HG02938 (cell line): ENCODE results near the gene SPDEF.

Source experiments
- ATAC-seq: cut with Tn5 transposase; IDR thresholded peaks from one replicate; pipeline ENCODE4 v1.9.1; 2021; ENCODE audit warnings: mild to moderate bottlenecking, moderate library complexity; ENCODE audit not compliant: unreplicated experiment

SPDEF gene

DNA sequence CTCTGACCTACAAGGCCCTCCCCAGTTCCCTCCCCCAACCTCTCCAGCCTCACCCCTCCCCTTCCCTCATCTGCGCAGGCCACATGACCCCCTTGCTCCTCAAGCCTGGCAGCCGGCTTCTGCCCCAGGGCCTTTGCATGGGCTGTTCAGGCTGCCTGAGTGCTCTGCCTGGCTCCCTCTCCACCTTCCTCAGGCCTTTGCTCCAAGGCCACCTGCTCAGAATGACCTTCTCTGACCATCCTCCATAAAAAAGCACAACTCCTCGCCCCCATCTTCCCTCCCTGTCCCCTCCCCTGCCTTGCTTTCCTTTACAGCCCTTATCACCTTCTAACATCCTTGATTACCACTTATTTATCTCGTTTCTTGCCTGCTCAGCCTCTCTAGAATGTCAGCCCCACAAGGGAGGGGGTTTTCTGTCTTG lies 38.7 kb downstream of the SPDEF start:
- no peak for ATAC-seq

DNA sequence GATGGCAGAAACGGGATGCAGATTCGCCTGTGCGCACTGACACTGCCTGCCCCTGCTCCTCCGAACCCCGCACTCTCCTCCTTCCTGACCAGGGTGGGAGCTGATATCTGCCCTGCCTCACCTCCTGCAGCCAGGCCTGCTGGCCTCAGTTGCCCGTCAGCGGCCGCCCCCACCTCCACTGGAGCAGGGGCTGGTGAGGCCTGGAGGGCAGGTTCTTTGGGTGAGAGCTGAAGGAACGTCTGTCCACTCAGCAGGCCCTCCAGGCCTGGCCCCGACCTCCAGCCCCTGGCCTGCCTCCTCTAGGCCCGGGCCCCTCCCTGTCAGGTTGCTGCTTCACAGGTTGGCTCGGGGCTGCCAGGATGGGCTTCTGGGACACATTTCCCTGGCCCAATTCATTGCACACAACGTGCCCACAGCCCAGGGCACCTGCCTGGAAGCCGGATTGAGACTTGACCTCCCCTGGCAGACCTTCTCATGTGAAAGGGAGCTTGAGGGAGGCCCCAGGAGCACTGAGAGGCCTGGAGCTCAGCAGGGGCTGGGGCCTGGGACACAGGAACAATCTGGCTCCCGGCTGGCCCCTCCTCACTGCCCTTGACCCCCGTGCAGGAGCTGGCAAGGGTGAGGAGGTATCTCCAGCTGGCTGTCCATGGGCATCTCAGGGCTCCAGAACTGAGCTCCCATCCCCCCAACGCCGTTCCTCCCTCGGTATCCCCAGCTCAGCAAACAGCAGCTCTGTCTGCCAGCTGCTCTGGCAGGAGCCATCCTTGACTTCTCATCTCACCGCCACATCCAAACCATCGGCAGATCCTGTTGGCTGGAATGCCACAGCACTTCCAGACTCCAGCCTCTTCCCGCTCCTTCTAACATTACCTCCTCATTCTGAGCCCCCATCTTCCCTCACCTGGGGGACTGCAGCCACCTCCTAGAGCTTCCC lies 39.5 kb downstream of the SPDEF start:
- ATAC-seq = no peak

DNA sequence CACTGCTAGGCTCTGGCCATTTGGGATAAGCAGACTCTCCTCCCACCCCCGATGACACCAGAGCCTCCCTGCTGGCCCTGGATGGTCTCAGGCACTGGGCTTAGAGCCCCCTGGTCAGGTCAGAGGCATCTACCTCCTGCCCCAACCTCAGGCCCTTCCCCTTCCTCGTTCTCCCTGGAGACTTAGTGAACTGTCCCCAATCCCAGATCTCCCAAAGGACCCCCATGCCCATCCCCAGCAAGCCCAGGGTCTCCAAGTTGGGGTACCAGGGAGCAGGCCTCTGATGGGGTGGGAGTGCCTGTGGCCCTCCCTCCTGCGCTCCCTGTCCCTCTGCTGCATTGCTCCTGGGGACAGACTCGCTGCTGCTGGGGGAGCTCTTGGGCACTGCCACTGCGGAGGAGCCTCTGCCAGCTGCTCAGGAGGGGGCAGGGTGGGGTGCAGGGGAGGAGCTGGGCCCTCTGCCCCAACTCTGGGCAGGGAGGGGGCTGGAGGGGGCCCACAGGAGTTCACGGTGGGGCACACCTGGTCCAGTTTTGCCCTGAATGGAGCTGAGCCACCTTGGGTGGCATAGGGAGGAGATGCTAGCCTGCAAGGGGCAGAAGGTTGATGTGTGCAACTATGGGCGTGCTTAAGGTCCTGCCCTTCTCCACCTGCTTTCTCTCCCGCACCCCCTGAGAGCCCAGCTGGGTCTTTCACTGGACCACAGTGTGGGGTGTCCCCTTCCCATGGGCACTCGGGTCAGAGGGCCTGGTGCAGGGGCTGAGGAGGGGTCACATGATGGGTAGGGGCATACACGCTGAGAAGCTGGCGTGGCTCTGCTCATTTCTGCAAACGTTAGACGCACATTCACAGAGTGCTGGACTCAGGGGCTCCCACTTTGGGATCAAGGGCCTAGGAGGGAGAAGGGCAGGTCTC lies 40.4 kb downstream of the SPDEF start:
- ATAC-seq = no peak

DNA sequence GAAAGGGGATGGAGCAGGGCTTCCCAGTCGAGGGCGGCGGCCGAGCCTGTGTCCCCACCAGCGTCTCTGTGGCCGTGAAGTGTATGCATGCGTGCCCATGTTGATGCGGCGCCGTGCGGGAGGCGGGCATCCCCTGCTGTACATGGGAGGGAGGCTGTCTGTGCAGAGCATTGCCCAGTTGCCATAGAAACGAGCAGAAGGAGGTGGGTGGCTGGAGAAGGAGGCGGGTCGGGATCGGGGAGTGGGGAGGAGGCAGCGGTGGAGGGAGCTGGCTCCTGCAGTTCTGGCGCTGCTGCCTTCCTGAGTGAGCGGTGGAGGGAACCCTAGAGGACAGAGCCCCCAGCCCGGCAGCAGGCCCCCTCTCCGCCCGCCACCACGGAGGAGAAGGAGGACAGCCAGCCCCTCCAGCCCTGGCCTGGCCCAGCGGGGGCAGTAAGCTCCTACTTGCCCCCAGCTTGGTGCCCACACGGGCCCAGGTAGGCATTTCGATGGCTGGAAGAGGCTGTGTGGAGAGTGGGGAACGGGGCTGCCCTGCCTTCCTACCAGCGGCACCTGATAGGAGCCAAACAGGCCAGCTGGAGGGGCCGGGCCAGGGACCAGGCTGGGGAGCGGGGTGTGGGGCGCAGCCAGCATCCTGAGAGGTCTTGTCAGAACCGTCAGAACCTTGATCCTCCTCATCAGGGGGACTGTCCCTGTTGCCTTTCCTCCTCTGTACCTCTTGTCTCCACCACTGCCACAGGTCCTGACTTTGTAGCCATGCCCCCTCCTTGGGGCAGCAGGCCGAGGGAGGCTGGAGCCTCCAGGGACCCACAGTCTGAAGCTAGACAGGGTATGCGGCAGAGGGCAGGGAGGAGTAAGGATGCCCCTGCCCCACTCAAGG lies 41.3 kb downstream of the SPDEF start:
- no peak for ATAC-seq

DNA sequence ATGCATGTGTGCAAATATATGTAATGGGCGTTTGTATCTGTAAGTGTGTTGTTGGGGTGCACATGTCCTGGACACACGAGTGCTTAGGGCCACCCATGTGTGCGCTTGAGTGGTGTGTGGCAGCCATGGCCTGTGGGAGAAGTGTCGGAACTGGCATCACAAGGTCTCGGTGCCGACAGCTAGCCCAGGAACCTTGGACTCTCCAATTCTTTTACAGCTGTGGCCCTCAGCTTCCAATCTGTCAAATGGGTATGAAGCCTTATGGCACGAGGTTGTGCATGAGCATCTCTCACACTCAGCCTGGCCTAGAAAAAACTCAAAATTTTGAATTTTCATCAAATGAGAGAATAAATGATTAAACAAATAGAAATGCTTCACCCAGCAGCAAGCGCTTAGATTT lies 42.0 kb downstream of the SPDEF start:
- ATAC-seq = no peak

DNA sequence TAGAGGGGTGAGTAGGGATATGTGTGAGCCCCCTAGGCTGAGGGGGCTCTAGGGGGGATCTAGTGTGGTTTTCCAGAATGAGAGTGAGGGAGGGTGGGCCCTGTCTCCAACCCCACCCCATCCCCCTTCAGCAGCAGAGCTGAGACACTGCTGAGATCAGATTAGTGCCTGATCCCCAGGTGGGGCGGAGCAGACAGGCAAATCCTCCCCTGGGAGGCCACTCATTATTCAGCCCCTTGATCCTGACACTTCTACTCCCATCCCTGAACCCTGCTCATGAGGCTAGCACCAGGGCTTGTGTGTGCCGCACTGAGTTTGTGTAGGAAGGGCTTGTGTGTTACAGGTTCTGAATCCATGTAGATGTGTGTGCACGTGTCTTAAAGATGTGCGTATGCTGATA lies 42.5 kb downstream of the SPDEF start:
- no peak for ATAC-seq

DNA sequence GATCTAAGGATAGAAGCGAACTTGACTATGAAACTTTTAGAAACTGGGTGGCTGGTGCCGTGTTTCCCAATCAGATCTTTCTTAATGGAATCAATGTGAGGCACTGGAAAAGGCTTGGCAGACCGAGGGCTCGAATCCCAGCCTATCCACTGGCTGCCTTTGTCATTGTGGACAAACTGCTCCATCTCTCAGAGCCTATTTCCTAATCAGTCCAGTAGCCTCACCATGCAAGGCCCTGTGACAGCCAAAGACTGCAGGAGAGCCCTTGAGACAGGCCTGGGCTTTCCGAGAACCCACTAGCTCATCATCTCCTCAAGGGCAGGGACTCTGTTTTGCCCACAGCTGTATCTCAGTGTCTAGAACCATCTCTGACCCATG lies 43.4 kb downstream of the SPDEF start:
- ATAC-seq = no peak

DNA sequence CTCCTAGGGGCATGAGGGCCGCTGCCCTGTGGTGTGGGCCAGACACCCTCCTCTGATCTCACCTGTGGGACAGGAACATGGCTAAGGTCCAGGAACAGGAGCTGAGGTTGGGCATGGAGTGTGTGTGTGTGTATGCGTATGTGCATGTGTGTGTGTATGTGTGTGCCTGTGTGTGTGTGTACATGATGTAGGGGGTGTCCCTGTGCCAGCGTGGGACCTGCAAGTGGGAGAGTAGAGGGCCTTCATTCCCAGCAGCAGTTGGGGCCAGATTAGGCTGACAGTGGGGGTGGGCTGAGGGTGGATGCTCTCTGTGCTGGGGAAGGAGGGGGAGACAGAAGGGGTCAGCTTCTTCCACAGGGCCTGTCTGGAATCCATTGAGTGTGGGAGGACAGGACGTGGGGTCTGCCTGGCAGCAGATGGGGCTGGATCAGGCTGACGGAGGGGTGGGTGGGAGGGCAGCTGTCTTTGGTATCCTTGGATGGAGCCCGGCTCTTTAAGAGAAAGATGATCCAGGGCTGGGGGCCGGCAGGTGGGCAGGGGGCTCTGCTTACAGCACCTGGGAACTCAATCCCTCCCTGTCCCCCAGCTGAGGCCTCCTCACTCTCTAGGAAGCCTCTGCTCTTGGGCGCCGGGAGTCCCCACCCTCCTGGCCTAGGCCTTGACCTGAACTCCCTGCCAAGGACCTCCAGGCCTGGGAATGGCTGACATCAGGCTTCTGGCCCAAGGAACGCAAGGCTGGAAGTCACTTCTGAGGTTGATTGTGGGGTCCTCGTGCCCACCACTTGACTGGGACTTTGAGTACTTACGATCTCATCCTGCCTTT lies 44.0 kb downstream of the SPDEF start:
- no peak for ATAC-seq

DNA sequence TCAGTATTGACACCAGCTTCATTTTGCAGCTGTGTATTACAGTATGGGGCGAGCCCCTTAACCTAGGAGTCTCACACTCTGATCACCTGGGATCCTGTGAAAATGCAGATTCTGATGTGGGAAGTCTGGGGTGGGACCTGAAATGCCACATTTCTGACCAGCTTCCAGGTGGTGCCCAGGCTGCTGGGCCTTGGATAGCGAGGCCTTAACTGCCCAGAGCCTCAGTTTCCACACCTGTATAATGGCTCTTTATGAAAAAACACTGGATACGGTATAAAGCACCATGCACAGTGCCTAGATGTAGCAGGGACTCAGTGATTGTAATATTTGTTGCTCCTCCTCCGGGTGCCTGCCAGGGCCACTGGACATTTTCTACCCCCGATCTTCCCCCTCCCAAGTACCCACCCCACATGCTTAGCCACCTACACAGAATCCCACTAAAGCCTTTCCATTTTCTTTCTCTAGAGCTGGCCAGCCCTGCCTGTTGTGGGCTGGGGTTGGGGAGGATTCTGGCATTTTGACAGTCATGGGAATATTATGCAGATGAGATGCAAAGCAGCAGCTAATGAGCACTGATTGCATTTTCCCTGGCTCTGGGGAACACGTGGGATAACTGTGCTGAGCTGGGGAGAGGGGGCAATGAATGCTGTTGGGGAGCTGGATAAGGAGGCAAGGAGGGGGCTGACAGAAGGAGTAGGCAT lies 44.8 kb downstream of the SPDEF start:
- ATAC-seq = no peak

DNA sequence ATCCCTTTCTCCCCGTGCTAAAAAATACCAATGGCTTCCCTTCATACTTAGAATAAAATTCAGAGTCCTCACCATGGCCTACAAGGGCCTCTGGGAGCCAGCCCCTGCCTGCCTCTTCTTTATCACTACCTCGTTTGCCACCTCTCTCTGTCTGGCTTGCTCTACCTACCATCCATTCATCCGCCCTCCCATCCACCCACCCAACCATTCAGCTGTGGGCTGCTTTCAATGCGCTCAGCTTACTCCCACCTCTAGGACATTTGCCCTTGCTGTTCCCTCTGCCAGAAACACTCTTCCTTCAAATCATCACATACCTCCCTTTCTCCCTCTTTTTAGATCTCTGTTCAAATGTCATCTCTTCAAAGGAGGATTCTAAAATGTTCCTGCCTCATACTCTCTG lies 45.8 kb downstream of the SPDEF start:
- no peak for ATAC-seq

DNA sequence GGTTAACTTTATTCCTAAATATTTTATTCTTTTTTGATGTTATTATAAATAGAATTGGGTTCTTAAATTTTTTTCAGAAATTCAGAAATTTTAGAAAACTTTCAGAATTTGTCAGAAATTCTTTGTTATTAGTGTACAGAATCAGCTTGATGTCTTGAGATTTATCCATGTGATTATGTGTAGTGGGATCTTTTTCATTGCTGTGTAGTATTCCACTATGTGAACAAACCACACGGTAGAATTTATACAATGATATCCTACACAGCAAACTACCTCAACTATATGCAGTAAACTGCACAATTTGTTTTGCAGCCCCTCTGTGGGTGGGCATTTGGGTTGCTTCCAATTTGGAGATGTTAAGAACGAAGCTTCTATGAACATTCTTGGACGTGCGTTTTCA lies 46.3 kb downstream of the SPDEF start:
- no peak for ATAC-seq

DNA sequence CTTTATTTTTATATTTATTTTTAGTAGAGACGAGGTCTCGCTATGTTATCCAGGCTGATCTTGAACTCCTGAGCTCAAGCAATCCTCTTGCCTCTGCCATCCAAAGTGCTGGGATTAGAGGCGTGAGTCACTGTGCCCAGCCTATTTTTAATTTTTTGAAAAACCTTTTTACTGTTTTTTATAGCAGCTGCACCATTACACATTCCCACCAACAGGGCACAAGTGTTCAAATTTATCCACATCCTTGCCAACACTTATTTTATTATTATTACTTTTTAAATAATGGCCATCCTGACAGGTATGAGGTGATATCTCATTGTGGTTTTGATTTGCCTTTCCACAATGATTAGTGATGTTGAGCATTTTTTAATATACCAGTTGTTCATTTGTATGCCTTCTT lies 47.7 kb downstream of the SPDEF start:
- no peak for ATAC-seq

DNA sequence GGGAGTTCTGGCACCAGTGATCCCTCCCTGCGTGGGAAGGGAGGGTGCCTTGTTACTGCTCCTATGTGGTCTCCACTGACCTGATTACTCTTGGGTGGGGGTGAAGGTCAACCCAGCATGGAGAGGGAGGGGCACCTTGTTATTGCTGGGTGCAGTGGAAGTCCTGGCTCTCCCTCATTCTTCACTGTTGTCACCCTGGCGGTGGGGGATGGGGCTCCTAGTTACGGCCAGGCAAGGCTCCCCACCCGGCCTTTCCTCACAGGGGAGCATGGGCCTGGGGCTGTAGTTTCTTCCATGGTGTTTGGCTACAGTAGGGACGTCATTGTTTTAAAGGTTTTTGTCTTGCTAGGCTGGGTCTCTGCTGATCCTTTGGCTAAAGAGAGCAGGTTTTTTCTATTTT lies 49.4 kb downstream of the SPDEF start:
- ATAC-seq = no peak

DNA sequence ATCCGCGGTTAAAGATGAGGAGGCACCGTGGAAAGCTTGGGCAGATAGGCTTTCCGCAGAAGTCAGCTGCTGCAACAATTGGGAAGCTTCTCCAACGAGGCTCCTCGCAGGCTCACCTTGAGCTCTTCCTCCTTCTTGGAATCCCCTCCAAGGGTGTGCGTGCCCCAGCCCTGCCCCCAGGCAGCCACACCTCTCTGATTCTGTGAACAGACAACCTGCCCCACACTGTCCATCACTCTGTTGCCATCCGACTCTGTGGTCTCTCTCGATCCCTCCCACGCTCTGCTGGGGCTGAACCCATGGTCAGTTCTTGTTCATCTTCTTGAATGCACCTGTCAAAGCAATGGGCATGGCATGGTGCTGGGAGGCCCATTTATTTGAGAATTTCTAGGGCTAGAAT lies 58.7 kb downstream of the SPDEF start:
- ATAC-seq = no peak

DNA sequence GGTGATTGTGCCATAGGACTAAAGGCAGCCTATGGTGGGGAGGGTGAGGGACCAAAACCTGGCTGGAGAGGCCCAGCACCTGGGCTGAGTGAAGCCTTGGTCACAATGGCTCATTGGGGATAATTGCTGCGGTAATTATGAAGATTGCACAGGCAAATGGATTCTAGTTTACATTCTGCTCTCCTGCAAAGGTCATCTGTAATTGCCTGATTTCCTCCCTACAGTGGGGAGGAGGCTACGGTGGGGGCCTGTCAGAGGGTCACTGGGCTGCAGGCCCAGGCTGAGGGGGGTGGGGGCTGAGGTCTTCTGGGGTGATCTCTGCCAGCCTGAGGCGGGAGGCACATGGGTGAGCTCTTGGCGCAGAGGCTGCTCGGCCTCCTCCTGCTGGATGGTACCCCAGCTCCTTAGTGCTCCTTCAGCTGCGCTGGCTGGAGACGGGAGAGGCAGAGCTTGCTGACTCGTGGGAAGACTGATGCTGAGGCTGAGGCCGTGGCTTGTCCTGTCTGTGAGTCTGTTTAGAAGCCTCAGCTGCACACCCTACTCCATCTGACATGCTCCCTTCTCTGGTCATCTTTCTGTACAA lies 59.9 kb downstream of the SPDEF start:
- no peak for ATAC-seq

DNA sequence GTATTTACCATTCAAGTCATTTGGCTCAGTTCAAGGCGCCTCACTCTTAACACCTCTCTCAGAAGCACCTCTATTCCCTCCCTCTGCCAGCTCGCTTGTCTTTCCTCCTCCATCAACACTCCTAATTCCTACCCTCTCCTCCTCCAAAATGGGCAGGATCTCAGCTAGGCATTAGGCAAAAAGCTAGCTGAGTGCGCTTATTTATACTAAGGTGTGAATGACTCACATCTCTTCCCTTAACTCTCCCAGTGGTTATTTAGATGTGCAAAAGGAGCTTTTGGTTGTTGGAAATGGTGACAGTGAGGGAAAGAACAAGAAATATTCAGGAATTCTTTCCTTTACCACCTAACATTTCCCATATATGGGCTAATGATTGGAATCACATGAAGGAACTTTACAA lies 61.2 kb downstream of the SPDEF start:
- no peak for ATAC-seq

DNA sequence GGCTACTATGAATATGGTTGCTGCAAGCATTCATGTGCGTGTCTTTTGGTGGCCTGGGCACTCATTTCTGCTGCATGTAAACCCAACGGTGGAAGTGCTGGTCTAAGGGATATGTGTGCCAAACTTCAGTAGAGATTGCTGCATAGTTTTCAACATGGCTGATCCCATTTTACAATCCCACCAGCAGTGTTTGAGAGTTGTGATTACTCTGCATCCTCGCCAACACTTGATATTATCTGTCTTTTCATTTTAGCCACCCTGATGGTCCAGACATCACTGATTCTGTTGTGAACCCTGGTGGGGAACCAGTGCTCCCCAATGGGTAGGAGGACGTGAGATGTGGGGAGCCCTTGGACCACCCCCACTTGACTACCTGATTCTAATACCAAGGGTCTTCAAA lies 62.8 kb downstream of the SPDEF start:
- ATAC-seq = no peak

DNA sequence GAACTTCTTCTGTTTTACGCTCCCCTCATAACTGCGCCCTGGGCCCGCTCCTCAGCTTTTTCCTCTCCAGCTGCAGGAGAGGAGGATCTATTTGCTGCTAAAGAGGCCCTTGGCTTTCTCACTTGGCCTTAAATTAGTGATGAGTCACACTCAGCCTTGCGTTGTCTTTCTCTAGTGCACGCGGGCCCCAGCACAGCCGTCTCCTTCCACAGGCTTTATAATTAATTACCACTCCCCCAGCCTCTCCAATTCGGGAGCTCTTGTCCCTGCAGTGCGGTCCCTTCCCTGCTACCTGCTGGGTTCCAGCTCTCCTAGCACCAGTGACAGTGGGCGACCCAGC lies 65.1 kb downstream of the SPDEF start:
- no peak for ATAC-seq

DNA sequence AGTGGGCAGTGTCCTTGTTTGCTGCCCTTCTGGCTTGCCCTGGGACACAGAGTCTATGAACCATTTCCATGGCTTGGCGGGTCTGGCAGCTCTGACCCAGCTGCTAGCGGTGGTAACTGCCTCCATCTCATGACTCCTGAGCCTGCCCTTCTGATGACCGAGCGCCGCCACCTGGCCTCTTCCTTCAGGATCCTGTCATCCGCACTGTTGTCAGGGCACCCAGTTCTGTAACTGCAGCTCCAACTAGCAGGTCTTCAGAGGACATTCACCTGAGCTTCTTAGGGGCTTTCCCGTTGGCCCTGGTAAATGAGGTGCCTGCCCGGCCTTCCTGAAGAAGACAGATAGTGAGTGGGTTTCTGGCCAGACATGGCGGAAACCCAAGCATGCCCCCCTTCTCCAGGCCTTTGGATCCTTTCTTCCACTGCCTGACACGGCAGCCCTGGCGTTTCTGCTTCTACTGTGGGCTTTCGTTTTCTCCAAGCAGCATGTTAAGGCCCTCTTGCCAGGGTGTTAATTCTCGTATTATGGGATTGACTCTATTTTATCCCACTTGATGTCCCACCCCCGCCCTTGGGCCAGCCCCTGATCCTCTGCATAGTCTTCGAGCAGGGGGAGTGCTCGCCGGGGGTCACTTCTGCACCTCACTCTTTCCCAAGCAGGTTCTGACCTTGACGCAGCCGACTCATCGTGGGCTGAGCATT lies 65.6 kb downstream of the SPDEF start:
- no peak for ATAC-seq
